K562 (cell line): ENCODE measurements around the gene POU3F1. TPM values are rescaled to one million over a fixed set of nuclear protein-coding genes. Genes with fewer than 3 reads are reported as not detected.

Experiments used
- ARID4B ChIP-seq: sonication (generic); formaldehyde crosslinking; IDR thresholded peaks from 2 replicates; pipeline ENCODE4 v1.8.0; 2022; ENCODE audit warnings: mild to moderate bottlenecking, missing genetic modification reagents
- CREB3L1 ChIP-seq: fragments of 450-650 bp; IDR thresholded peaks from 2 replicates; pipeline ENCODE4 v1.6.1; 2014; ENCODE audit warnings: low read depth, mild to moderate bottlenecking, moderate library complexity, borderline replicate concordance
- CSDE1 ChIP-seq, 2 experiments: fragments of 450-650 bp; IDR thresholded peaks; 2 replicates each; pipeline ENCODE4 v1.6.1; 2016; ENCODE audit warnings: mild to moderate bottlenecking in 1 of 2
- FOXA1 ChIP-seq: fragments of 450-650 bp; IDR thresholded peaks from 2 replicates; pipeline ENCODE4 v1.6.1; 2016; ENCODE audit warnings: mild to moderate bottlenecking, borderline replicate concordance
- POLR3G ChIP-seq: IDR thresholded peaks from 2 replicates; pipeline ENCODE4 v1.6.1; 2011; ENCODE audit not compliant: insufficient read length, insufficient replicate concordance; ENCODE audit errors: extremely low read depth
- SP2 ChIP-seq: IDR thresholded peaks from 2 replicates; pipeline ENCODE4 v1.6.1; 2011; ENCODE audit warnings: mild to moderate bottlenecking, low read depth, low read length, moderate library complexity; ENCODE audit not compliant: poor library complexity, severe bottlenecking; ENCODE audit errors: extremely low read depth
- TFAP4 ChIP-seq: sonication (generic); formaldehyde crosslinking; IDR thresholded peaks from 2 replicates; pipeline ENCODE4 v1.8.0; 2022; ENCODE audit warnings: missing genetic modification reagents, mild to moderate bottlenecking, moderate library complexity, borderline replicate concordance
- USF2 ChIP-seq: sonication (generic); formaldehyde crosslinking; IDR thresholded peaks from 2 replicates; pipeline ENCODE4 v1.5.0; 2020; ENCODE audit warnings: missing genetic modification reagents
- ZBTB2 ChIP-seq: fragments of 450-650 bp; IDR thresholded peaks from 2 replicates; pipeline ENCODE4 v1.6.1; 2016; ENCODE audit warnings: antibody characterized with exemption
- ZHX1 ChIP-seq: fragments of 150-350 bp; conservative IDR thresholded peaks from 2 replicates; pipeline ENCODE4 v1.6.1; 2014; ENCODE audit warnings: low read length
- ZNF584 ChIP-seq: fragments of 200-800 bp; sonication (Bioruptor generic); IDR thresholded peaks from 2 replicates; pipeline ENCODE4 v1.6.1; 2016; ENCODE audit warnings: low read depth, mild to moderate bottlenecking, missing genetic modification characterization, missing compliant biosample characterization
- ZNF668 ChIP-seq: fragments of 250-450 bp; sonication (Bioruptor Pico); IDR thresholded peaks from 2 replicates; pipeline ENCODE4 v1.8.0; 2022; ENCODE audit warnings: mild to moderate bottlenecking, inconsistent platforms
- ZNF695 ChIP-seq: fragments of 450-650 bp; formaldehyde crosslinking; IDR thresholded peaks from 2 replicates; pipeline ENCODE4 v1.4.0; 2020; ENCODE audit warnings: mild to moderate bottlenecking, moderate library complexity
- polyA plus RNA-seq, 8 experiments: library from polyadenylated mRNA; depleted of rRNA in 4 of 8; stranded (reverse) in 5 of 8; unstranded in 3 of 8; fragments of >200 nt; fragmentation: Nextera tagmentation in 2 of 8; fragmentation: Illumina TruSeq in 1 of 8; extraction: Ambion mirVana in 2 of 8; extraction: Trizol in 1 of 8; gene quantifications; 2 replicates each; pipeline versions ENCODE4 v1.2.1 to v1.2.3, GENCODE V29; 2011 to 2014; ENCODE audit warnings: inconsistent platforms in 1 of 8, missing spikeins in 1 of 8
- total RNA-seq, 7 experiments: library from RNA; depleted of rRNA in 6 of 7; stranded (reverse); fragments of >200 nt in 6 of 7; fragmentation: Illumina TruSeq in 2 of 7; extraction: Trizol in 2 of 7; gene quantifications; 2 replicates each; pipeline versions ENCODE4 v1.2.1 to v1.2.3, GENCODE V29; 2011 to 2021; ENCODE audit warnings: low replicate concordance in 1 of 7

The POU3F1 gene
- total and polyA plus RNA-seq, 9 of the 15 experiments (the other 6 are each of a cell fraction or from before 2014, with no cell fraction given) = 0.09 TPM; not detected in 8

GRCh38 chr1:37999430-38000232, 47.0 kb downstream of the POU3F1 start (continued):
- TF ChIP-seq ARID4B (CRISPR knock-in tag) (no peak), ZNF695 (CRISPR knock-in tag) (no peak), ZNF584 (CRISPR knock-in tag) (peak; percentile 87), USF2 (CRISPR knock-in tag) (no peak), TFAP4 (peak; percentile 74), SP2 (no peak), CSDE1 (IDR thresholded peaks at IDR 0.05) (no peak), ZHX1 (no peak), POLR3G (no peak), CREB3L1 (peak; percentile 75), ZNF668 (CRISPR knock-in tag) (no peak), FOXA1 (no peak), ZBTB2 (peak; percentile 58; the same call in 1 of the 2 replicates)
